DMS 273 (cell line): ENCODE results near the gene PIGK.

Experiments used
- DNase-seq: peaks from one replicate; lab custom pipeline; 2025; ENCODE audit not compliant: unreplicated experiment; lab: John Stamatoyannopoulos, UW

Gene PIGK

DNA sequence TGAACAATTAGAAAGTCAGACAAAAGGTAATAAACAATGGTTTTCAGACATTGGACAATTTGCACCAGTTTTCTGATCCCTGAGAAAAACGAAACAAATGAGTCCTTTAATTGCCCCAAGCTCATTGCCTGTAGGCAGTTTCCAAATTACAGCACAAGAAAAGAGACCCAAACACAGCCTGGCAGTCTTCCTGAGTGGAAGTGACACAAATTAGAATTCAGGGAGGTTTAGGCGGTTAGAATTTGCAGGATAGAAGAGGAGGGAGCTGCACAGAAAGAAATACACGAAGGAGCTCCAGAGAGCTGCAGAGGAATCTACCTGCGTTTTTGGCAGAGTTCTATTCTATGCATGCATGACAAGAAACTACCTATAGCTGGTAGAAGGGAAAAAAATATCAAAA lies 115.7 kb downstream of the PIGK start:
- no peak for DNase-seq

- DNase-seq, result no peak
Observed at GRCh38 chr1:77100875-77101274, 118.4 kb downstream of the PIGK start.

DNA sequence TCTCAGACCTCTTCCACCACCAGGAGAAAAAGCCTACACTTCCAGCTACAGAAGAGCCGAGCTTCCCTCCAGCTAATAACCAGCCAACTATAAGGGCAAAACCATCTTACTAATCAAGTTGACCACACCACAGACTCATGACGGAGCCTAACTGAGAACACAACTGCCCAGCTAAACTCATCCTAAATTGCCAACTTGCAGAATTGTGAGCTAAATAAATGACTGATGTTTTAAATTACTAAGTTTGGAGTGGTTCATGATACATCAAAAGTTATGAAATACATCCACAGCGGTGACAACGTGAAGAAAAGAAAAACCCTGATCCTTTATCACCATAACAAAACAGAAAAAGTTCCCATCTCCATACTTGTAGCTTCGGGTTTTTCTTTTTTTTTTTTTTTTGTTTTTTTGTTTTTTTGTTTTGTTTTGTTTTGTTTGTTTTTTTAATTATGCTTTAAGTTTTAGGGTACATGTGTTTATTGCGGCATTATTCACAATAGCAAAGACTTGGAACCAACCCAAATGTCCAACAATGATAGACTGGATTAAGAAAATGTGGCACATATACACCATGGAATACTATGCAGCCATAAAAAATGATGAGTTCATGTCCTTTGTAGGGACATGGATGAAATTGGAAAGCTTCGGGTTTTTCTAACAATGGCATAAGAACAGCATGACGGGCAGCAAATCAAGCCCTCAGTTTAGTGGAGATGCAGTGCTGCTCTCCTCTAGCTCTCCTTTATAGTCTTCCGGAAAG lies 122.6 kb downstream of the PIGK start:
- no peak for DNase-seq

DNA sequence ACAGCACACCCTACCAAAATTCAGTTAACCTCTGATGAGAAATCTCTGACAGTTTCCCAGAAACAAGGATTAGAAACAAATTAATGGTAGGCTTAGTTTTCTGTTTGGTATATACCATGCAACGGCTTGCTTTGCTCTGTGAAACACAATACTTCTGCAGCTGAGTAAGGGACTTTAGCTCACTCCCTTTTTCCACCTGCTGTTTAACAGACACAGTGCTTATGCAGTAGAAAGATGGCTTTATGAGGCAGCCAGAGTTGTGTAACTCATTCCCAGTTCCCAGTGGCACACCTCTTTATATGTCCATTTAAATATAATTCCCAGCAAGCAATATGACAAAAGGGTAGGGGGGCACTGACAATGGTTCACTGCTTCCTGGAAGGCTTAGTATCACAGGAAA lies 124.0 kb downstream of the PIGK start:
- peak; percentile 6 for DNase-seq

DNA sequence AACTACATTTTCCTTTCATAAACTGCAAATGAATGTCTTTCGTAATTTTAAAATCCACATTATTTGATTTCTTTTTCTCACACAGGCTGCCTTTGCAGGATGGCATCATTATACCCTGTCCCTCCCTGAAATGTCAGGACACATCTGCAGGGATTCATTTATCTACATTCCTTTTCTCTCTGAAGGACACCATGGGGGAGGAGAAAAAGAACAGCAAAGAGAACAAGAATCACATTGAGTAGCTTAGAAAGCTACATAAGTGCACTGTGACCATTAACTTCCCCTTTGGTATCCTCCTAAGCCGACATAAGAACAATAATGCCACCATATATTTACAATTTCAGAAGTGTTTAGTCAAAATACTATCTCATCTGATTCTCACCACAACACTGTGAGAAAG lies 129.5 kb downstream of the PIGK start:
- no peak for DNase-seq

DNA sequence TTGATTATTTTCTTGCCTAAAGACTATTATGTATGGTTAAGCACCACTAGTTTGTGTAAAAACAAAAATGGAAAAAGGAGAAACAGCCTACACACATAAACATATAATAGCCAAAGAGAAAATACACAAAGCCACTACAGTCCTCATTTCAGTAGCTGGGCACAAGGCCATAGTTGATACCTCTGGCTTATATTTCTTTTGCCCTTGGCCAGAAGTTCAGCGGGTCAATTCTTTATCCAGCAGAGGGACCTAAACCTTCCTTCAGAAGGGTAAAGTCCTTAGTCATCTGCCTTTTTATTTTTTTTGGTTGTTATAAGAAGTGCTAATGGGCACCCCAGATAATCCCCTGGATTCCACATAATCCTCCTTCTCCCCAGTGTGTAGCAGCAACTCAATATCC lies 134.1 kb downstream of the PIGK start:
- DNase-seq, result no peak

- no peak for DNase-seq
Observed at GRCh38 chr1:77084457-77084856, 134.8 kb downstream of the PIGK start.

GRCh38 chr1:77081834-77082233 lies 137.4 kb downstream of the PIGK start:
- no peak for DNase-seq

GRCh38 chr1:77076759-77077158 lies 142.5 kb downstream of the PIGK start:
- DNase-seq, result no peak

DNA sequence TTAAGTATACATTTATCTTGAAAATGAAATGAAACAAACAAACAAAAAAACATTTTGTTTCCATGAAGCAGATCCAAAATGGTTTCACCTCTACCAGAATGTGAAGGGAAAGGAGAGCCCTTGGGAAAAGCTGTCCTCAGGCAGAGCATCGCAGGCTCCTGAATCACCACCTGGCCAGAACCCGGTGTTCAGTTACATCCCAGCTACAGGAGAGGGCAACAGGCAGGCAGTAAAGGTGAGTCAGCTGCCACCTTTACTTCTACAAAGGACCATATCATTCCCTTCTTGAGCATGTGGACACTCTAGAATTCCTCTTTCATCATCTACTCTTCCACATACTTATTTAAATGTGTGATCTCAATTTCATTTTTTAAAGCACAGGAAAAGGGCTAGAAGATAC lies 151.2 kb downstream of the PIGK start:
- peak; percentile 40 for DNase-seq

DNA sequence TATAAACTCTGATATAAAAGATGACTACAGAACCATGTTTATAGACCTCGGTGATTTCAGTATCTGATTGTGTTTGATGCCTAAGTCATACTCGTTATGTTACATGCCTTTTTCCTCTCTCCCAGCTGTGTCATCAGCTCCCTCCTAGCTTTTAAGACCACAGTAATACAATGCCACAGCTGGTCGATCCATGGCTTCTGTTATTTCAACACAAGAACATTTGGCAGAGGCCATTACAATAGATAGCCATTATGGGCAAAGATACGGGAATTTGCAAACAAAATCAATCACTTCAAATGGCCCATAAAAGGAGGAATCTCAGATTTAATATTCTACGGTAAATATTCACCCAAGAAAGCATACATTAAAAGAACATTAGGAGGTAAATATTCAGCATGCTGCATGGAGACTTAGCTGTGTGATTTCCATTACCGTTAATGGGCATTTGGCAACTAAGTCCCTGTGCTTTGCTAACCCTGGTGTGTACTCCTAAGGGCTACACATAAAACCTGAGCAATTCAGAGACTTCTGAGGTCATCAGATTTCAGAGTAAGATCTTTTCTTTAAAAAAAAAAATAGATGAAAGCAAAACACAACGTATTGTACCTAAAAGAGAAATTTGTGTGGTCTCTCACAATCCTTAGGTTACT lies 153.4 kb downstream of the PIGK start:
- no peak for DNase-seq

- DNase-seq, result no peak
Observed at GRCh38 chr1:77064246-77064645, 155.0 kb downstream of the PIGK start.

DNA sequence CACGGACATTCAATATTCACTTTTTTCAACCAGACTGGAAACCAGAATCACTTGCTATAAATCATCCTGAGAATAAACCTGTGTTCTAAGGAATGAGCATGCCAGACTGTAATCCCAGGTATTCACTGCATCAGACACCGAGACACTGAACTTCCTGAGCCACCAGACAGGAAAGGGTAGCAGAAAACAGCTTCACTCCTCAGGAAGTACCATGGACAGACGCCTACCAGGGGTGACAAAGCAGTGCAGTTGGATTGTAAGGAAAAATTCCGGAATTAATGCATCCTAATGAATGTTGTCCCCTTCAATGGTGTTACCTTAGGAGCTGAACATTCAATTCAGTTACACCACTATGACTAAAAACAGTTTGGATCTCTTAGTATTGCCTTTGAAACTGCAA lies 156.1 kb downstream of the PIGK start:
- no peak for DNase-seq

DNA sequence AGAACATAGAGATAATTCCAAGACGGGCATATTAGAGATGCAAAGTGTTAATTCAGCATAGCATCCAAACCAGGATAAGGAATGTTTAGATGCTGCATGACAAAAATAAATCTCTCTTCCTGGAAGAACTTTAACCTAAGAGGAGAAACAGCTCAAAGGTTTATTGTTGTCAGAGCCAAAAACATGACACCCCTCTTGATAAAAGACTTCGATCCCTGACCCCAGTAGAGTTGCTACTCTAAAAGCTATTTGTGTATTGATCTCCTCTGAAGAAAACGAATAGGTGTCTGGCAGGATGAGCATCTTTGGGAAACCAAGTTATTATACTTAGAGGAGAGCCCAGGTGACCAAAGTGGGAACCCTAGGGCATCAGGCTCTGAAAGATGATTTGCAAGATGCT lies 158.1 kb downstream of the PIGK start:
- DNase-seq, result no peak

- DNase-seq, result no peak
Observed at GRCh38 chr1:77060000-77060399, 159.2 kb downstream of the PIGK start.

- DNase-seq, result peak; percentile 29
Observed at GRCh38 chr1:77057994-77058585, 161.1 kb downstream of the PIGK start.

DNA sequence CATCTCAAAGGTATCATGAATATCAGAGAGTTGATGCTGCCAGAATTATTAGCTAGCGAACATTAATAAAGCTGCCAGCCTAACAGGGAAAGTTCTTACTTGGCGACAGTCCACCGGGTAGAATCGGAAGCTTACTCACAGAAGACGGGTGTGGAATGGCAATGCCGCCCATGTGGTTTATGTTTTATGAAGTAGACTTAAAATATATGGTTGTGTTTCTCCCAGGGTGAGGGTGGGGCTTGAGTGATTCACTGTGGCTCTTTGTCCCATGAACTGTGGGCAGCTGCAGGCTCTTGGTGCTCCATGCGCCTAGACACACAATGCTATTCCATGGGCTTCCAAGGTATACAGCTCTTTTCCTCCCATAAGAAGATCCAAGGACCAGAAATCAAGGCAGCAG lies 162.7 kb downstream of the PIGK start:
- DNase-seq, result no peak

- DNase-seq, result no peak
Observed at GRCh38 chr1:77051425-77051824, 167.8 kb downstream of the PIGK start.

- DNase-seq, result no peak
Observed at GRCh38 chr1:77048615-77049005, 170.6 kb downstream of the PIGK start.

GRCh38 chr1:77047978-77048614 lies 171.1 kb downstream of the PIGK start:
- DNase-seq, result no peak

DNA sequence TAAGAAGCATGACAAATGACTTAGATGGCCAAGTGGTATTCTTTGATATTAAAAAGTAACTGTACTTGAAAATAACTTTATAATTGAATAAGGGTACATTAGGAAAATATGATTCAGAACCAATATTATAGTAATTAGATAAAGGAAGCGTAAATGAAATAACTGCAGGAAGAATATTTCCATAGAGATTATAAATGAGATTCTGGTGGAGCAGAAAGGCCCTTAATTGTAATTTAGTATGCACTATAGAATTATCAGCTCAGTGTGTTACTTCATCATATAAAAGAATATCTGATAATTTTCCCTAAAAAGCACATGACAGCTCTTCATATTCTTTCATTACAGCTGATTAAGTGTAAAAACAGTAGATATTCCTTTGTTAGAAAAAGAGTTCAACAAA lies 171.7 kb downstream of the PIGK start:
- no peak for DNase-seq
